HG03108 (cell line): Measurements from ENCODE around the gene PPM1H.
"Not testable (repeated sequence)": the region's sequence is repeated elsewhere in the genome, so short reads cannot be mapped to it uniquely, and the experiment has no call there.

Experiments used
- ATAC-seq: cut with Tn5 transposase; IDR thresholded peaks from one replicate; pipeline ENCODE4 v1.9.1; 2021; ENCODE audit warnings: moderate library complexity; ENCODE audit not compliant: unreplicated experiment

Gene PPM1H

GRCh38 chr12:62772416-62772955, 162.5 kb downstream of the PPM1H start:
- no peak for ATAC-seq

- no peak for ATAC-seq
Observed at GRCh38 chr12:62771828-62772227, 163.1 kb downstream of the PPM1H start.

GRCh38 chr12:62770381-62770780, 164.6 kb downstream of the PPM1H start:
- ATAC-seq: no peak

GRCh38 chr12:62769076-62769619, 165.8 kb downstream of the PPM1H start:
- ATAC-seq: no peak

GRCh38 chr12:62767946-62768345, 167.0 kb downstream of the PPM1H start:
- no peak for ATAC-seq

GRCh38 chr12:62767496-62767895, 167.5 kb downstream of the PPM1H start:
- no peak for ATAC-seq

- ATAC-seq: no peak
Observed at GRCh38 chr12:62766496-62766895, 168.5 kb downstream of the PPM1H start.

- ATAC-seq: no peak
Observed at GRCh38 chr12:62763861-62764645, 170.9 kb downstream of the PPM1H start.

GRCh38 chr12:62763312-62763711, 171.6 kb downstream of the PPM1H start:
- no peak for ATAC-seq

- no peak for ATAC-seq
Observed at GRCh38 chr12:62762645-62763044, 172.3 kb downstream of the PPM1H start.

- ATAC-seq: no peak
Observed at GRCh38 chr12:62761658-62762057, 173.3 kb downstream of the PPM1H start.

- ATAC-seq: peak; percentile 94
Observed at GRCh38 chr12:62760779-62761178, 174.2 kb downstream of the PPM1H start.

GRCh38 chr12:62760341-62760740, 174.6 kb downstream of the PPM1H start:
- ATAC-seq: not testable (repeated sequence)

- no peak for ATAC-seq
Observed at GRCh38 chr12:62758216-62758615, 176.7 kb downstream of the PPM1H start.

GRCh38 chr12:62757048-62757447, 177.9 kb downstream of the PPM1H start:
- no peak for ATAC-seq

- no peak for ATAC-seq
Observed at GRCh38 chr12:62754706-62755105, 180.2 kb downstream of the PPM1H start.

GRCh38 chr12:62751810-62752155, 183.2 kb downstream of the PPM1H start:
- no peak for ATAC-seq

- no peak for ATAC-seq
Observed at GRCh38 chr12:62750941-62751809, 183.8 kb downstream of the PPM1H start.

- ATAC-seq: no peak
Observed at GRCh38 chr12:62749586-62749985, 185.4 kb downstream of the PPM1H start.

GRCh38 chr12:62748941-62749468, 185.9 kb downstream of the PPM1H start:
- no peak for ATAC-seq

- no peak for ATAC-seq
Observed at GRCh38 chr12:62744551-62744950, 190.4 kb downstream of the PPM1H start.
